ENCODE results near the gene RABGAP1L.

Gene RABGAP1L

GRCh38 chr1:174966008-174966572, 806.8 kb downstream of the RABGAP1L start:
- DNase-seq (ENCODE audit: low spot score) = no peak

DNA sequence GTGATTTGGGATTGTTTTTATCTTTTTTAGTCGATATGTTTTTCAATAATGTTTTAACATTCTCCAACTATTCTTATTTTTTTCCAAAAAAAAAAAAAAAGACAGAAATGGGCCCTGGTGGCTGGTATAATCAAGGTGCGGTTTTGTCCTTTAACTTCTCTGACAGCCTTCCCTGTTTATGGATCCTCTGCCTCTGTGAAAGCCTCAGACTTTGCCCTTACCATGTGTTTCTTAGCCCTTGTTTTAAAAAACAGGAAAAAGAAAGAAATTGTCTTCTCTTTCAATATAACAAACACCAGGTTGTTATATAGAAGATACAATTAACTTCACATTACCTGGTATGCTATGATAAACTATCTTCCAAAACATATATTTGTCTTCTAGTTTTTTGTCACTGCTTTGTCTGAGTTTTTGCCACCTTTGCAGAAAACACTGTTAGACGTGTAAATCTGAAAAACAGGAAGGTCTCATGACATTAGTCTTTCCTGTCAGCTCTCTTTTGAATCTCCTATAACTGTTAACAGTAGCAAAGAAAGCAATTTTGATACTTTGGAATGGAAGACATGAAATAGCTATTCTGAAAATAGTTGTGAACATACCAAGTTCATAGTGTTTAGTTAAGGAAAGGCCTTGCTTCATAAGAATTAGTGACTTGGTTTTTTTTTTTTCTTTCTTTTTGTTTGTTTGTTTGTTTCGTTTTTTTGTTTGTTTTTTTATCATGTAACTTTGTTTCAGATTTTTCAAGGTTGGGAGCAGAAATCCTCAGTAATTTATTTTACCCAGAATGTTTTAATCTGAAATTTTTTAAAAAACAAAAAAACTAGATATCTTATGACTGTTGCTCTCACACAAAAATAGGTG, 808.8 kb downstream of the RABGAP1L start:
- no peak for DNase-seq (ENCODE audit: low spot score)

- no peak for DNase-seq (ENCODE audit: low spot score)
These were observed 809.5 kb downstream of the RABGAP1L start for GRCh38 chr1:174968750-174969244.

GRCh38 chr1:174969977-174970376, 810.7 kb downstream of the RABGAP1L start:
- no peak for DNase-seq (ENCODE audit: low spot score)

DNA sequence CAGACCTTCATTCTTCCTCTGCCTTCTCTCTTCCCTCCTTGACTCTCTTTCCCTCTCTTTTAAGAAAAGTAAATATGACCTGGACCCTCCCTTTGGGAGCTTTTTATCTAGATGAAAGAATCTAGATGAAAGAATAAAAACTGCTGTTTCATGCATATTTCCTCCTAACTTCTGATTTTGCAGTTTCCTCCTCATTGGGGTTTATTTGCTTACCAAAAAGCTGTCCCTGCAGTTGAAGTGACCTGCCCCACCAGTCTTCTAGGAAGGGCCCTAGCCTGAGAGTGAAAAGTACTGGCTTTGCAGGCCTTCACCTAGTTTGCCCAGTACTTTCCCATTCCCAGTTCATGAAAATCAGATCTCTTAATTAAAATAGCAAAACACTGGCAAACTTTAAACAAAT, 812.1 kb downstream of the RABGAP1L start:
- DNase-seq (ENCODE audit: low spot score) = no peak

DNA sequence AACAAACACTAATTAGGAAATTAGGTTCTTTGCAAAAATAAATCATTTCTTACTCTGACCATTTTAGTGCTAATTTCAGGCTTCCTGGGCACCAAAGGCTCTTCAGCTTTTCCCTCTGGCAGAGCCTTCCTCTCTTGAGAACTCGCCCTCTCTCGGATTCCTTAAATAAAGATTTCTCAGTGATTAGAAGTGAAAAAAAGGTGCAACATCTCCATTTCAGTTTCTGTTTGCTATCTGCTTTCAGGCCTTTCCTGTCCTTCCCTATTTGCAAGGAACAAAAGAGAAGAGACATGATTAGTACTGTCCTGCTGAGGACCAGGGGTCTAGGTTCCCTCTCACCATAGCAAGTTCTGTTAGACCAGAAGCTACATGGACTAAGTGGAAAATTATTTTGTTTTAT, 812.6 kb downstream of the RABGAP1L start:
- DNase-seq (ENCODE audit: low spot score) = no peak

DNA sequence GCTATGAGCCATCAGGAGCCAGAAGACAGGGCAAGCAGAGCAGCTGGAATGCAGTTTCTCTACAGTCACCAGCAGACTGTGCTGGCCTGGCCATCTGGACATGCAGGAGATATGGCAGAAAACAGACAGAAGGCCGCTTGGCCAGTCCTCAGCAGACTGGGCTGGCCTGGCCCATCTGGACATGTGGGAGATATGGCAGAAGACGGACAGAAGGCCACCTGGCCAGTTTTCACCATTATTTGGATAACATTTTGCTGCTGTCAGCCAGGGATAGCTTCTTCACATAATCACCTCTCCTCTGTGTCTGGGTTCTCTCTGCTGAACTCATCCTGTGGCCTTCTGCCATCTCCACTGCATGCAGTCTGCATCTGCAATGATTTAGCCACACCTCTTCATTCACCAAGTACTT, 815.4 kb downstream of the RABGAP1L start:
- no peak for DNase-seq (ENCODE audit: low spot score)

DNA sequence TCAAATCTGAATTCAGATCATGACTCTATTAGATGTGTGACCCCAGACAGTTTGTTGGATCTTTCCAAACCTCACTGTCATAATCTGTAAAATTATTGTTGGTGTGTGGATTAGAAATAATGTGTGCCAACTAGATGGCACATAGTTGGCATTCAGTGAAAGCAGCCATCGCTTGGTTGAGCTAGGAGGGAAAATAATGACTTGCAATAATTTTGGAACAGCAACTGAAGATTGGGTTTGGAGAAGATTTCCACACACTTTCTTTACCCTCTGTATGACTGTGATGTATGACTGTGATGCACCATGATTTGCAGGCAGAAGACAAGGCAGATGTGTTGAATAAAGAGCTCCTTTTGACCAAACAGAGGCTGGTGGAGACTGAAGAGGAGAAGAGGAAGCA, 816.4 kb downstream of the RABGAP1L start:
- no peak for DNase-seq (ENCODE audit: low spot score)

DNA sequence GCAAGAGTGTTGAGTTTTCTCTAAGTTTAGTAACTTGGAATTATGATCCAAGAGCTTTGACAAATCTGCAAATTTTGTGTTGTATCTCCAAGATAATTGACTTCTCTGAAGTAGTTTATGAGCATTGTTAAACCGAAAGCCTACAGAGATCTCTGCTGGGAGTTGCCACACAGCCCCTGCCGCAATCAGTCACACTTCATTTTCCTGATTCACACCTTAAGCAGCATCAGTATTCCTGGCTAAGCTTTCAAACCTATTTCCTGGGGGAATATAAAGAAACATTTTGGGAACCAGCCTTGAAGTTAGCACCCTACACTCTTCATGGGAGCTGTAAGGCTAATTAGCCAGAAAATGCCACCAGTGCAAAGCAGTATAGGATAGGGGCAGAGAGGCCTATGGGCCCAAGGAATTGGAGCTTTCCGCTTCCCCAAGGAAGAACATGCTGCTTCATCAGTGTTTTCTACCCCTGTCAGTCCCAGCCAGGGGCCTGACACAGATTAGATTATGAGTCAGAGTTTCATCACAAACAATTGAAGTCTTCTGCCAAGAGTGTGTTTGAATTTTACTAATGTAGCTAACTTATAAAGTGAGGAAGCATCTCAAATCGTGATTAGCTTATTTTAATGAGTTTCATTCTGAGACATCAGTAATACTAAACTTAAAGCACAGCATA, 817.3 kb downstream of the RABGAP1L start:
- DNase-seq (ENCODE audit: low spot score) = peak; percentile 77

GRCh38 chr1:174982971-174983689, 823.8 kb downstream of the RABGAP1L start:
- no peak for DNase-seq (ENCODE audit: low spot score)

DNA sequence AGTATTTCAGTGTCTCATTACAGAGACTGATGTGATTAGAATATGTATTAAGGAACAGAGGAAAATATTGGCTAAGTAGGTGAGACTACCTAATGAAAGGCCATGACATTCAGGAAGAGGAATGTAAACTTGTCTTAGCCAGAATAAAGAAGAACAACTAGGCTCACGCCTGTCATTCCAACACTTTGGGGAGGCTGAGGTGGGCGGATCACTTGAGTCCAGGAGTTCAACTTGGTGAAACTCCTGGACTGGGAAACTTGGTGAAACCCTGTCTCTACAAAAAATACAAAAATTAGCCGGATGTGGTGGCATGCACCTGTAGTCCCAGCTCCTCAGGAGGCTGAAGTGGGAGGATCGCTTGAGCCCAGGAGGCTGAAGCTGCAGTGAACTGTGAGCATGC, 825.6 kb downstream of the RABGAP1L start:
- DNase-seq (ENCODE audit: low spot score) = no peak

DNA sequence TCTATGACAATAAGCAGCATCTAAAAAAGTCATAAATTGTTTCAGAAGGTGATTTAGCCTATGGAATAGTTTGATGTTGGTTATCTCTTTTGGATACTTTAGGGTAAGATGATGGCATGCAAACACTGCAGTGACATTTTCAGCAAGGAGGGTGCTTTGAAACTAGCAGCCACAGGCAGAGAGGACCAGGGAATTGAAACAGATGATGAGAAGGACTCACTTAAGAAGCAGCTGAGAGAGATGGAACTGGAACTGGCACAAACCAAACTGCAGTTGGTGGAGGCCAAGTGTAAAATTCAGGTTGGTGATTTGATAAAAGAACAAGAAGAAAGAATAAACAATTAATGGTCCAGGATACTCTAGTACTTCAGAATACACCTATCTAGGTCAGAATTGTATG, 829.2 kb downstream of the RABGAP1L start:
- no peak for DNase-seq (ENCODE audit: low spot score)

GRCh38 chr1:174988986-174989385, 829.7 kb downstream of the RABGAP1L start:
- DNase-seq (ENCODE audit: low spot score) = no peak

- peak; percentile 35 for DNase-seq (ENCODE audit: low spot score)
These were observed 830.4 kb downstream of the RABGAP1L start for GRCh38 chr1:174989536-174990220.

- DNase-seq (ENCODE audit: low spot score) = peak; percentile 67
These were observed 831.2 kb downstream of the RABGAP1L start for GRCh38 chr1:174990382-174990999.

- DNase-seq (ENCODE audit: low spot score) = no peak
These were observed 832.2 kb downstream of the RABGAP1L start for GRCh38 chr1:174991473-174991872.

- DNase-seq (ENCODE audit: low spot score) = no peak
These were observed 835.8 kb downstream of the RABGAP1L start for GRCh38 chr1:174995121-174995520.

GRCh38 chr1:174995916-174996315, 836.6 kb downstream of the RABGAP1L start:
- no peak for DNase-seq (ENCODE audit: low spot score)

DNA sequence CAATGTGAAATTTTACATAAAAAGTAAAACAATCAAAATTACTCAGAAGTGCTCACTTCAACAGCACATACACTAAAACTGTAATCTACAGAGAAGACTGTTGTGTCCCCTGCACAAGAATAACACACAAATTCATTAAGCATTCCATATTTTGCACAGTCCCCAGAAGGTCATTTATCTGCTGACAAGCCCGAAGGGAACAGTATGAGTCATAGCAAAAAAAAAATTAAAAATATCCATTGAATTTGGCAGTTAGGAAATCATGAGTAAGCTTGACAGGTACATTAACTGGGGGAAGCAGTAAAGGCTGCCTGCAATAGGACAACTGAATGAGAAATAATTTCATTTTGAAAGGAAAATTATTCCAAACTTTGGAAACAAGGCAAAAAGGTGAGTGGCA, 837.2 kb downstream of the RABGAP1L start:
- DNase-seq (ENCODE audit: low spot score) = no peak

DNA sequence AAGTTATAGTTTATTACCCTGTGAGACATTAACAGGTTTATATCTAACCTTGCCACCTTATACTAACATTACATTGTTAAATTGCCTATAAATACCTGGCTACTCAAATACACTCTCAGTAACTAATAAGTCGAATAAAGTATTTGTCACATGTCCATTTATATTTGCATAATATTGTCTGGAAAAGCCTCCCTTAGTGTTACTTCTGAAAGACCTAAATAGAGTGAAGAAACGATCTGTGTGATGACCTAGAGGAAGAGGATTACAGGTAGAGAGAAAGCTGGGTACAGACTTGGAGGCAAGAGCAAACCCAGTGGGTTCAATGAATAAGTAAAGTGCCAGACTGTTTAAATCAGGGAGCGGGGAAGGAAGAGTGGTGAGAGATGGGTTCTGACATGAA, 837.7 kb downstream of the RABGAP1L start:
- no peak for DNase-seq (ENCODE audit: low spot score)

DNA sequence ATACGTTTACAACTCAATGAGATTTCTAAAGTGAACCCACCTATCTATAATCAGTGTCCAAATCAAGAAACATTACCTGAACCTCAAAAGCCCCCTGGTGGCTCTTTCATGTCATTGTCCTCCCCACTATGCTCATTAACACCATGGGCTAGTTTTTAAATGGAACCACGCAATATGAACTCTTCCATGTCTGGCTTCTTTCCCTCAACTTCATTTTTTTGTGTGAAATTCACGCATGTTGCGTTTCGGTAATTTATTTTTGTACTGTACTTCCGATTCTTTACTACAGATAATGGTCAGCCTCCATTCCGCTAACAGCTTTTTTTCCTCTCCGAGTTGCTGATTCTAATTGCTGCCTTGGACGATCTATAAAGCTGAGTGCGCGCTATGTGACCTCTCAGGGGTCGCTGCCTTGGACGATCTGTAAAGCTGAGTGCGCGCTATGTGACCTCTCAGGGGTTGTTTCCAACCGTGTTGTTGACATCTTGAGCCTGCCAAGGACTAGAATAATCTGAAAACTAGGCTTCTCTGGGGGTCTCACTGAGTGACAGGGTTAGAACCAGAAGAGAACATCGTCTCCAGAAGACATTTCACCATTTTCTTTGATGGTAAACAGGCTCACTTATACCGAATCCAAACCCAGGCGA, 839.4 kb downstream of the RABGAP1L start:
- DNase-seq (ENCODE audit: low spot score) = peak; percentile 26
